Erythroblast (primary cell): ENCODE measurements around the gene DCDC2B.

Experiments used
- DNase-seq, 2 experiments: peaks; one replicate each; lab custom pipeline; 2025; lab: John Stamatoyannopoulos, UW
- GATA1 ChIP-seq: IDR thresholded peaks from 2 replicates; pipeline ENCODE4 v1.6.1; 2011; ENCODE audit warnings: low read depth, mild to moderate bottlenecking, control low read depth, low read length, moderate library complexity
- POLR2A ChIP-seq: IDR thresholded peaks from 2 replicates; pipeline ENCODE4 v1.6.1; 2011; ENCODE audit warnings: mild to moderate bottlenecking, low read length

DCDC2B gene

GRCh38 chr1:32200226-32201010 is 8.5 kb upstream of the DCDC2B start, which contains the start of gene CCDC28B:
TSS of gene CCDC28B (plus strand) at chr1:32200595. CDS start at chr1:32201936, 1,341 bp downstream.
- peak; percentile 64 to 67 for DNase-seq
- TF ChIP-seq GATA1 (no peak), POLR2A (peak; percentile 11)

GRCh38 chr1:32201011-32201855 is 7.7 kb upstream of the DCDC2B start:
- TF ChIP-seq GATA1: no peak
- peak; percentile 74 for TF ChIP-seq POLR2A
- DNase-seq: peak; percentile 81 to 85

GRCh38 chr1:32204943-32205361 is 3.9 kb upstream of the DCDC2B start:
- TF ChIP-seq POLR2A (no peak), GATA1 (no peak)
- no peak for DNase-seq

GRCh38 chr1:32205401-32206370 is 3.2 kb upstream of the DCDC2B start, which contains the start of gene IQCC:
TSS of gene IQCC (plus strand) at chr1:32205671. CDS start at chr1:32205682, 11 bp downstream.
- peak; percentile 90 for TF ChIP-seq POLR2A
- no peak for TF ChIP-seq GATA1

GRCh38 chr1:32208469-32208868 is 420 bp upstream of the DCDC2B start:
- TF ChIP-seq POLR2A: no peak
- TF ChIP-seq GATA1: no peak
- DNase-seq: no peak

More at GRCh38 chr1:32205401-32206370, 3.2 kb upstream of the DCDC2B start, which contains the start of gene IQCC:
- DNase-seq: peak; percentile 91 to 94

GRCh38 chr1:32215629-32216480 is 7.0 kb downstream of the DCDC2B start:
- DNase-seq: peak; percentile 62 to 73
- no peak for TF ChIP-seq POLR2A
- no peak for TF ChIP-seq GATA1

- no peak for TF ChIP-seq POLR2A
- no peak for TF ChIP-seq GATA1
- DNase-seq: no peak
Observed at GRCh38 chr1:32216566-32216965, 7.7 kb downstream of the DCDC2B start.

GRCh38 chr1:32219022-32219421 is 10.1 kb downstream of the DCDC2B start:
- no peak for TF ChIP-seq GATA1
- no peak for TF ChIP-seq POLR2A
- DNase-seq: no peak

GRCh38 chr1:32220746-32221580 is 12.1 kb downstream of the DCDC2B start:
- TF ChIP-seq POLR2A (no peak), GATA1 (no peak)
- DNase-seq: no peak

- no peak for TF ChIP-seq GATA1
- TF ChIP-seq POLR2A: no peak
Observed at GRCh38 chr1:32221581-32221979, 12.7 kb downstream of the DCDC2B start.

GRCh38 chr1:32221980-32222755 is 13.3 kb downstream of the DCDC2B start, which contains the start of the genes EIF3I and TMEM234:
TSS of gene EIF3I (plus strand) at chr1:32222407. CDS start at chr1:32222442, 35 bp downstream.
TSS of gene TMEM234 (minus strand) at chr1:32222353. CDS start at chr1:32222322, 31 bp downstream.
- DNase-seq: peak; percentile 93 to 95
- TF ChIP-seq POLR2A (peak; percentile 90), GATA1 (no peak)

More at GRCh38 chr1:32221581-32221979, 12.7 kb downstream of the DCDC2B start:
- DNase-seq: no peak
